Breast epithelium (tissue), 4 donors: Measurements from ENCODE around the gene SDC4. TPM values are rescaled to one million over a fixed set of nuclear protein-coding genes. Genes with fewer than 3 reads are reported as not detected.

ENCODE experiments used
- DNase-seq, 2 donors: peaks; one replicate each; pipeline ENCODE4 v3.0.0-alpha.2; 2019; ENCODE audit warnings: low spot score in 2 of 2
- H3K27ac ChIP-seq, 2 donors: fragments of 200-600 bp; sonication (generic) in 1 of 2; one replicate each; pipeline ENCODE4 v1.5.1; 2016 to 2019; ENCODE audit warnings: mild to moderate bottlenecking in 1 of 2
- H3K27me3 ChIP-seq, 2 donors: fragments of 200-600 bp; sonication (generic) in 1 of 2; one replicate each; pipeline versions ENCODE4 v1.5.1 to v1.6.0; 2017 to 2019; ENCODE audit warnings: control low read depth in 1 of 2, mild to moderate bottlenecking in 1 of 2
- H3K36me3 ChIP-seq: fragments of 200-600 bp; one replicate; pipeline ENCODE4 v1.5.1; 2019
- H3K4me1 ChIP-seq, 2 donors: fragments of 200-600 bp; sonication (generic); one replicate each; pipeline ENCODE4 v1.5.1; 2016 to 2019; ENCODE audit warnings: control low read depth in 1 of 2
- H3K4me3 ChIP-seq, 3 donors: fragments of 200-600 bp; sonication (generic); 1 replicate in 2 of 3; 2 replicates in 1 of 3; pipeline ENCODE4 v1.5.1; 2016 to 2019; ENCODE audit warnings: mild to moderate bottlenecking in 3 of 3, moderate library complexity in 2 of 3
- H3K9me3 ChIP-seq, 2 donors: fragments of 200-600 bp; sonication (generic) in 1 of 2; one replicate each; pipeline ENCODE4 v1.5.1; 2016 to 2019; ENCODE audit warnings: control low read depth in 1 of 2
- POLR2A ChIP-seq: fragments of 450-650 bp; IDR thresholded peaks from one replicate; pipeline ENCODE4 v1.6.1; 2016; ENCODE audit warnings: antibody characterized with exemption, mild to moderate bottlenecking, moderate library complexity
- POLR2AphosphoS5 ChIP-seq, 3 donors: sonication (generic); formaldehyde crosslinking; IDR thresholded peaks; one replicate each; pipeline ENCODE4 v1.6.1; 2017; ENCODE audit warnings: antibody characterized with exemption in 3 of 3
- intact Hi-C: fragments of 100-400 bp; cut with DNase I; formaldehyde crosslinking; loops from one replicate; pipeline ENCODE4 v1.15.1; 2023; ENCODE audit warnings: low total_unique reads
- total RNA-seq, 3 donors: library from RNA; depleted of rRNA; stranded (reverse); fragments of >200 nt; gene quantifications; one replicate each; pipeline ENCODE4 v1.1.0, GENCODE V29; 2016
- TF ChIP-seq, protein P1 (sequence below), 3 donors: fragments of 450-650 bp; IDR thresholded peaks; one replicate each; pipeline ENCODE4 v1.5.1; 2016 to 2017; ENCODE audit warnings: antibody characterized with exemption in 3 of 3, mild to moderate bottlenecking in 3 of 3, moderate library complexity in 3 of 3

Gene SDC4
- total RNA-seq, 3 donors from 2014 or later: 29.4 to 337 (median 121) TPM

DNA sequence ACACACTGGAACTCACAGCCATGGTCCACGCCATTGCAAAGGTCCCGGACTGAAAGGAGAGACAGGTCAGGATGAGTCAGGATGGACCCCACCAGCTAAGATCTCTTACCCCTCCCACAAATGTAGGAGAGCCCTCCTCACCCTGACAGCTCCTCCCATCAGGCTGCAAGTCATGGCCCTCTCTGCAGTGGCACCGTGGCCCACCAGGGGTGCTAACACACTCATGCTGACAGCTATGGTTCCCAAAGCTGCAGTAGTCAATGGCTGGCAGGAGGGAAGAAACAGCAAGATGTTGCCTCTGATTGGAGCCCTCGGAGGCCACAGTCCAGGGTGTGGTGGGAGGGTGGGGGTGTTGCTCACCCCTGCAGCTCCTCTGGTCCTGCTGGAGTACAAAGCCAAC lies 47.3 kb downstream of the SDC4 start:
- H3K36me3 ChIP-seq: no peaks in the 10 kb centered on the region
- H3K4me1 ChIP-seq: no peaks in the 10 kb centered on the region
- no peak overlapping the region for H3K4me3 ChIP-seq
- intact Hi-C loops: no loop called here
- TF ChIP-seq, protein P1, sequence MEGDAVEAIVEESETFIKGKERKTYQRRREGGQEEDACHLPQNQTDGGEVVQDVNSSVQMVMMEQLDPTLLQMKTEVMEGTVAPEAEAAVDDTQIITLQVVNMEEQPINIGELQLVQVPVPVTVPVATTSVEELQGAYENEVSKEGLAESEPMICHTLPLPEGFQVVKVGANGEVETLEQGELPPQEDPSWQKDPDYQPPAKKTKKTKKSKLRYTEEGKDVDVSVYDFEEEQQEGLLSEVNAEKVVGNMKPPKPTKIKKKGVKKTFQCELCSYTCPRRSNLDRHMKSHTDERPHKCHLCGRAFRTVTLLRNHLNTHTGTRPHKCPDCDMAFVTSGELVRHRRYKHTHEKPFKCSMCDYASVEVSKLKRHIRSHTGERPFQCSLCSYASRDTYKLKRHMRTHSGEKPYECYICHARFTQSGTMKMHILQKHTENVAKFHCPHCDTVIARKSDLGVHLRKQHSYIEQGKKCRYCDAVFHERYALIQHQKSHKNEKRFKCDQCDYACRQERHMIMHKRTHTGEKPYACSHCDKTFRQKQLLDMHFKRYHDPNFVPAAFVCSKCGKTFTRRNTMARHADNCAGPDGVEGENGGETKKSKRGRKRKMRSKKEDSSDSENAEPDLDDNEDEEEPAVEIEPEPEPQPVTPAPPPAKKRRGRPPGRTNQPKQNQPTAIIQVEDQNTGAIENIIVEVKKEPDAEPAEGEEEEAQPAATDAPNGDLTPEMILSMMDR (IDR thresholded peaks at IDR 0.05): no peak
- no peak for TF ChIP-seq POLR2A
- no peak for TF ChIP-seq POLR2AphosphoS5 (IDR thresholded peaks at IDR 0.05)
- no peaks in the 10 kb centered on the region for H3K9me3 ChIP-seq
- no peak for DNase-seq
- peaks cover 0 to 9% of the 10 kb centered on the region in 2 donors for H3K27me3 ChIP-seq
- no peak overlapping the region for H3K27ac ChIP-seq

- Histone ChIP-seq H3K27me3 (peaks cover 0 to 8% of the 10 kb centered on the region in 2 donors), H3K4me3 (no peak overlapping the region), H3K27ac (no peak overlapping the region), H3K9me3 (no peaks in the 10 kb centered on the region), H3K36me3 (no peaks in the 10 kb centered on the region), H3K4me1 (no peaks in the 10 kb centered on the region)
- no peak for DNase-seq
- intact Hi-C loops: no loop called here
- no peak for TF ChIP-seq POLR2A
- TF ChIP-seq POLR2AphosphoS5 (IDR thresholded peaks at IDR 0.05): no peak
- TF ChIP-seq, protein P1 (IDR thresholded peaks at IDR 0.05): no peak
Observed at GRCh38 chr20:45299786-45300185, 48.4 kb downstream of the SDC4 start.

GRCh38 chr20:45297786-45298497 lies 50.3 kb downstream of the SDC4 start:
- TF ChIP-seq POLR2A (no peak), POLR2AphosphoS5 (IDR thresholded peaks at IDR 0.05) (no peak)
- TF ChIP-seq, protein P1 (IDR thresholded peaks at IDR 0.05): no peak
- no peaks in the 10 kb centered on the region for H3K36me3 ChIP-seq
- no peaks in the 10 kb centered on the region for H3K4me1 ChIP-seq
- intact Hi-C loops: no loop called here
- DNase-seq: no peak
- H3K4me3 ChIP-seq: no peak overlapping the region
- H3K9me3 ChIP-seq: no peaks in the 10 kb centered on the region
- H3K27me3 ChIP-seq: peaks cover 0 to 3% of the 10 kb centered on the region in 2 donors
- no peak overlapping the region for H3K27ac ChIP-seq

DNA sequence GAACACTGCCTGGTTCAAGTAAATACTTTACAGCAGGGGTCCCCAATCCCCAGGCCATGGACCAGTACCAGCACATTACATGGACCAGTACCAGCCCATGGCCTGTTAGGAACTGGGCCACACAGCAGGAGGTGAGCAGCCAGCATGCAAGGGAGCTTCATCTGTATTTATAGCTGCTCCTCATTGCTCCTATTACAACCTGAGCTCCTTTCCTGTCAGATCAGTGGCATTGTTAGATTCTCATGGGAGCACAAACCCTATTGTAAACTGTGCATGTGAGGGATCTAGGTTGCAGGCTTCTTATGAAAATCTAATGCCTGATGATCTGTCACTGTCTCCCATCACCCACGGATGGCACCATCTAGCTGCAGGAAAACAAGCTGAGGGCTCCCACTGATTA lies 53.6 kb downstream of the SDC4 start:
- H3K4me3 ChIP-seq: no peak overlapping the region
- peaks cover 0 to 3% of the 10 kb centered on the region in 2 donors for H3K27me3 ChIP-seq
- DNase-seq: no peak
- no peaks in the 10 kb centered on the region for H3K9me3 ChIP-seq
- H3K4me1 ChIP-seq: no peaks in the 10 kb centered on the region
- TF ChIP-seq, protein P1 (IDR thresholded peaks at IDR 0.05): no peak
- TF ChIP-seq POLR2AphosphoS5 (IDR thresholded peaks at IDR 0.05) (no peak), POLR2A (no peak)
- H3K36me3 ChIP-seq: no peaks in the 10 kb centered on the region
- no peak overlapping the region for H3K27ac ChIP-seq
- intact Hi-C loops: no loop called here

GRCh38 chr20:45294003-45294368 lies 54.2 kb downstream of the SDC4 start:
- H3K4me3 ChIP-seq: peak overlapping the region; percentile 48 to 74 (median 57)
- no peak overlapping the region for H3K27ac ChIP-seq
- intact Hi-C loops: no loop called here
- no peaks in the 10 kb centered on the region for H3K4me1 ChIP-seq
- H3K9me3 ChIP-seq: no peaks in the 10 kb centered on the region
- H3K36me3 ChIP-seq: no peaks in the 10 kb centered on the region
- H3K27me3 ChIP-seq: peaks cover 0 to 3% of the 10 kb centered on the region in 2 donors
- no peak for DNase-seq
- no peak for TF ChIP-seq POLR2A
- TF ChIP-seq, protein P1 (IDR thresholded peaks at IDR 0.05): no peak
- TF ChIP-seq POLR2AphosphoS5 (IDR thresholded peaks at IDR 0.05): no peak
